Stimulated activated CD8-positive, alpha-beta memory T cell treated with anti-CD3 and anti-CD28 coated beads, Interleukin-7, amount 100 ng/mL, for 48 hours (primary cell): Measurements from ENCODE around the gene PARD3.

Experiments used
- DNase-seq, 2 donors: peaks; one replicate each; pipeline ENCODE4 v3.0.0-alpha.2; 2020; ENCODE audit warnings: low read depth in 1 of 2; ENCODE audit errors: extremely low read depth in 1 of 2

Gene PARD3

GRCh38 chr10:34154383-34154900 is 660.7 kb downstream of the PARD3 start:
- no peak for DNase-seq

- DNase-seq: no peak
These were observed 661.3 kb downstream of the PARD3 start for GRCh38 chr10:34153663-34154382.

DNA sequence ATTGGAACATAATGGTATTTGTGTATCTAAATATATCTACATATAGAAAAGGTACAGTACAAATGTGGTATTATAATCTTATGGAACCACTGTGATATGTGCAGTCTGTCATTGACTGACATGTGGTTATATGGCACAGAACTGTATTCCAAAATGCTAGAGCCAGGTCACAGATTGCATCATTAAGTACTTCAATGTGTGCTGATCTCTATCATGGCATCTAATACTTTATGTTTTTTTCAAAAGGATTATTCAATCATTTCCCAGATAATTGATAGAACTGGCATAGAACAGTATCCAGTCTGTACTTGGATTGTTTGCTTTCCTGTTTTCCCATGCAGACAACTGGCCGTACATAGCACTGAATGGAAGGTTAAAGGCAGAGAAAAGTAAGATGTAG is 662.7 kb downstream of the PARD3 start:
- no peak for DNase-seq

DNA sequence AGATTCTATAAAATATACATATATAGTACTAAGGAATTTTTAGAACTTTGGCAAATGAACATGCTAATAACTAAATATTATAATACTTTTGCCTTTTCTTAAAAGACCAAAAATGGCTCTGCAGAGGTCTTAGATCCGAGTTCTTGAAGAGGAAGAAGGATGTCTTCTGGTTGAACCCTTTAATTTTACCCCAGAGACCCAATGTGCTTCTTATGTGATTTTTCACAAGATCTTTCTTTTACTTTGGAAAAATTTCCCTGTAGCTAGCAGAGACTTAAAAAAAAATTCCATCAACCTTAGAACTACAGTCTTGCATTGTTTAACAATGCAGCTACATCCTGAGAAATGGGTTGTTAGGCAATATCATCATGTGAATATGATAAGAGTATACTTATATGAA is 663.2 kb downstream of the PARD3 start:
- no peak for DNase-seq

DNA sequence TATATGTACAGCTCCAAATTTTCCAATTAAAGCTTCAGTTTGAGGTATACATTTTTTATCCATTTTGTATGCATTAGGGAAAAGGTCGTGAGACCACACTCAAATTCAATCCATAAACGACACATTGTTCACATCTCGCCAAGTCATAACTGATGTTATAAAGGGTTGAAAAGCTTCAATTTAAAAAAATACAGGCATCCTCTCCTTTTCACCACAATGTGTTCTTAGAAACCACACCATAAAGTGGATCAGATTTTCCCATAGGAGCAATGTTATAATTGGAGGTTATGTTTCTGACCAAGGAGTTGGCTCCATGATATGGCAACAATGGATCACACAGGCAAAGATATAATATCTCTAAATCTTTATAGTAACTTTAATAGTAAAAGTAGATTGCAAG is 663.6 kb downstream of the PARD3 start:
- DNase-seq: no peak

- DNase-seq: no peak
These were observed 665.0 kb downstream of the PARD3 start for GRCh38 chr10:34150103-34150502.

- no peak for DNase-seq
These were observed 666.8 kb downstream of the PARD3 start for GRCh38 chr10:34148305-34148657.

GRCh38 chr10:34147641-34148304 is 667.3 kb downstream of the PARD3 start:
- DNase-seq: no peak

- no peak for DNase-seq
These were observed 669.4 kb downstream of the PARD3 start for GRCh38 chr10:34145715-34146114.

DNA sequence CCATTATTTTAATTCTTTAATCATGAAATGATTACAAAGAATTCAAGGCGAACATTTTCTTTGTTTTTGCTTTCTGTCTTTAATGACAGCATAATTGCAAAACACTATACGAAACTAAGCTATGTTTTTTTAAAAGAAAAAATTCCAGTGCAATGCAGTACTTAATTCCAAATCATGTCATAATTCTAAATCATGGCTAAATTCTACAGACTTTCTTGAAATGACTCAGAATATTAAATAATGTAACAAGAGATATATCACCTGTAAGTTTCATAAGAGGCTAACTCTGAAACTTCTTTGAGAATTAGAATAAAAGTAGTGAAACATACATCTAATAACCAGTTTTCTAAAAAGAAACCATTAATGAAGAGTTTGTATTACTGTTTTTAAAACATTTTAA is 671.6 kb downstream of the PARD3 start:
- DNase-seq: no peak

- DNase-seq: no peak
These were observed 673.9 kb downstream of the PARD3 start for GRCh38 chr10:34141032-34141680.

- no peak for DNase-seq
These were observed 675.5 kb downstream of the PARD3 start for GRCh38 chr10:34139559-34139958.

DNA sequence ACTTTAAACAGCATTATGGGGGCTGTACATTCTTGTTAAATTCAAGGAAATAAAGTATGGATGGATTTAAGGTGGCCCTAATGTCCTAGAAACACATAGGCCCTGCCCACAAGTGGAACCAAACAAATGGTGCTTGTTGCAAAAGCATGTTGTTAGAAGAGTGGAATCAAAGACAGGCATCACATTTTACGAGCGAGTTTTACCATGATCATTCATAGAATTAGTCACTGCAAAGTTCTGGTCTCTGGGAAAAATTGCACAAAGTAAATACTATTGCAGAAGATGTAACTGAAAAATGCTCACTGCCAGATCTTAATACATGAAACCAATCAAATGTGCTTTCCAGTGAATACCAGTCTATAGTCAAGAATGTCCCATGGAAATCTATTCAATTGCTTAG is 677.1 kb downstream of the PARD3 start:
- DNase-seq: no peak

DNA sequence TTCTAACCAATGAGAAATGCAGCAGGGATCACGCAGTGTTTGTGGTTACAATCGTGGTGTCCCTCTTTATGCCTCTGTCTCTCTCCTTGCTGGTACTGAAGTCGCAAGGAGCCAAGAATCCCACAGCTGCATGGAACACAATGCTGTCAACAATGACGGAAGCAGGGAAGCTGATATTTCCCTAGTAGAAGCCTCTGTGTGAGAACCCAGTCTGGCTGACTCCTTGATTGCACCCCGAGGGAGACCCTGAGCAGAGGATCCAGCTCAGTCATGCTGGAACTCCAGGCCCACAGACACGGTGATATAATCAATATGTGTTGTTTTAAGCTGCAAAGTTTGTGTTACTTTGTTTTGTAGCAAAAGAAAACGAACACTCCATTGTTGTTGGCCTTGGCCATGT is 677.9 kb downstream of the PARD3 start:
- DNase-seq: no peak

GRCh38 chr10:34135515-34135914 is 679.6 kb downstream of the PARD3 start:
- DNase-seq: no peak

DNA sequence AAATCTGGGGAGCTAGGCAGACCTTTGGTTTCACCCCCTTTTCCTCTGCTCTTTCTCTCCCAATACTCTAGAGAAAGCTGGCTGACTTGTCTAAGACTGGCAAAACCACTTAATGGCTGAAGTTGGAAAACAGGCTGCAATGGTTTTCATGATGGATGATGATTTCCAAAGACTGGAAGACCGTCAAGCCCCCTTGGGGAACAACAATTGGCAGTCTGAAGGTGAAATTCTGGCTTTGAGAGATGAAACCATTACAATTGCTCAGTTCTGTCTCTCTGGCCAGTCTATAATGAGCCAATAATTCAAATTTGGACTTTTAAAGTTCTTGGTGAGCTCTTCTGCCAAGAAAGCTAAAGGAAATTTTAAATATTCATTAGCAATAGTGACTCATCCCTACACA is 680.5 kb downstream of the PARD3 start:
- no peak for DNase-seq

GRCh38 chr10:34133406-34133805 is 681.7 kb downstream of the PARD3 start:
- no peak for DNase-seq

- DNase-seq: no peak
These were observed 683.9 kb downstream of the PARD3 start for GRCh38 chr10:34131152-34131551.

DNA sequence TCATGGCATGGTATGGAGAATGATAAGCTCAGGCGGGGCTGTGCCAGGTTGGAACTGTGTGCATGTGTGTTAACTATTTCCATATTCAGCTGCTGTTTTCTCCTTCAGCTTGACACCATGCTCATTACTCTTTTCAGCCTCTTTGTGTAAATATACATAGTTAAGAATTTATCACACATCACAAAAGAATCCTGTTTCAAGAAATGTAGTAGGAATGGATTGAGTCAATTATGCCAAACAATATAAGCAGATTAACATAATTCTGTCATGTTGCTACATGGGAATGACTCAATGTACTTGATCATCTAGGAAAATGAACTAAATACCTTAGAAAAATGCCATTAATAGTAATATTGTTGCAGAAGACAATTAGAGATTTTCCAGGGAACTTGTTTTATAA is 687.4 kb downstream of the PARD3 start:
- no peak for DNase-seq

GRCh38 chr10:34126371-34127151 is 688.5 kb downstream of the PARD3 start:
- no peak for DNase-seq

GRCh38 chr10:34125702-34126101 is 689.4 kb downstream of the PARD3 start:
- DNase-seq: no peak
